CD14-positive monocyte (primary cell): ENCODE data around the gene UBR7. TPM values are rescaled to one million over a fixed set of nuclear protein-coding genes. Genes with fewer than 3 reads are reported as not detected.

Source experiments
- DNase-seq, 3 donors: peaks; one replicate each; pipeline ENCODE4 v3.0.0-alpha.2; 2011 to 2022
- H2AFZ ChIP-seq: 2 replicates; pipeline ENCODE4 v1.6.0; 2012; ENCODE audit warnings: mild to moderate bottlenecking, low read depth, low read length, inconsistent platforms; ENCODE audit not compliant: insufficient read depth, poor library complexity, severe bottlenecking
- H3K27ac ChIP-seq, 2 donors: 1 replicate in 1 of 2; 2 replicates in 1 of 2; pipeline ENCODE4 v1.5.1; 2012 to 2013; ENCODE audit warnings: low read length in 2 of 2, control low read depth in 1 of 2, inconsistent platforms in 1 of 2, low read depth in 1 of 2, mild to moderate bottlenecking in 1 of 2
- H3K27me3 ChIP-seq, 2 donors: one replicate each; pipeline versions ENCODE4 v1.6.0 to v1.6.1; 2011 to 2013; ENCODE audit warnings: low read length in 2 of 2; ENCODE audit not compliant: control insufficient read depth in 2 of 2, insufficient read depth in 2 of 2
- H3K36me3 ChIP-seq, 2 donors: replicated peaks in 1 of 2; 1 replicate in 1 of 2; 2 replicates in 1 of 2; pipeline versions ENCODE4 v1.5.1 to v1.6.1; 2012 to 2013; ENCODE audit warnings: low read length in 2 of 2, control low read depth in 1 of 2, inconsistent platforms in 1 of 2, mild to moderate bottlenecking in 1 of 2; ENCODE audit not compliant: insufficient read depth in 2 of 2, control insufficient read depth in 1 of 2
- H3K4me1 ChIP-seq, 2 donors: 1 replicate in 1 of 2; 2 replicates in 1 of 2; pipeline versions ENCODE4 v1.5.1 to v1.6.1; 2012 to 2013; ENCODE audit warnings: low read length in 2 of 2, control low read depth in 1 of 2, inconsistent platforms in 1 of 2, mild to moderate bottlenecking in 1 of 2, moderate library complexity in 1 of 2; ENCODE audit not compliant: insufficient read depth in 2 of 2, control insufficient read depth in 1 of 2
- H3K4me2 ChIP-seq: replicated peaks from 2 replicates; pipeline ENCODE3; 2012; ENCODE audit warnings: low read length, moderate library complexity, mild to moderate bottlenecking; ENCODE audit not compliant: poor library complexity, severe bottlenecking; ENCODE audit errors: extremely low read depth
- H3K4me3 ChIP-seq, 3 experiments: fragments of 200-600 bp in 1 of 3; sonication (generic) in 1 of 3; replicated peaks in 1 of 3; 1 replicate in 2 of 3; 2 replicates in 1 of 3; pipeline ENCODE4 v1.5.1; 2011 to 2013; ENCODE audit warnings: low read length in 3 of 3, mild to moderate bottlenecking in 3 of 3, control low read depth in 2 of 3, low read depth in 2 of 3, inconsistent platforms in 1 of 3, moderate library complexity in 1 of 3
- H3K79me2 ChIP-seq: 2 replicates; pipeline ENCODE4 v1.6.0; 2012; ENCODE audit warnings: mild to moderate bottlenecking, control low read depth, inconsistent platforms, low read length, moderate library complexity; ENCODE audit not compliant: insufficient read depth
- H3K9ac ChIP-seq: 2 replicates; pipeline ENCODE4 v1.6.0; 2017; ENCODE audit warnings: low read length, mild to moderate bottlenecking; ENCODE audit not compliant: insufficient read depth, poor library complexity, severe bottlenecking
- H3K9me3 ChIP-seq, 2 donors: replicated peaks in 1 of 2; 1 replicate in 1 of 2; 2 replicates in 1 of 2; pipeline versions ENCODE4 v1.5.1 to v1.6.1; 2012 to 2013; ENCODE audit warnings: low read length in 2 of 2, control low read depth in 1 of 2; ENCODE audit not compliant: control insufficient read depth in 1 of 2, insufficient read depth in 1 of 2
- H4K20me1 ChIP-seq: 2 replicates; pipeline ENCODE4 v1.6.0; 2012; ENCODE audit warnings: mild to moderate bottlenecking, low read length, control low read depth, moderate library complexity; ENCODE audit not compliant: insufficient read depth
- H3K27ac Mint-ChIP-seq, 7 donors: one replicate each; pipeline ENCODE4 v1.8.0; 2020; ENCODE audit warnings: mild to moderate bottlenecking in 7 of 7, mixed read lengths in 7 of 7, moderate library complexity in 6 of 7, inconsistent platforms in 2 of 7
- H3K27me3 Mint-ChIP-seq, 3 donors: one replicate each; pipeline ENCODE4 v1.8.0; 2021 to 2022; ENCODE audit warnings: low read depth in 3 of 3, mild to moderate bottlenecking in 3 of 3, mixed read lengths in 3 of 3, moderate library complexity in 3 of 3, inconsistent platforms in 1 of 3
- H3K36me3 Mint-ChIP-seq, 2 donors: one replicate each; pipeline ENCODE4 v1.8.0; 2020; ENCODE audit warnings: mixed read lengths in 2 of 2, inconsistent platforms in 1 of 2, mild to moderate bottlenecking in 1 of 2
- H3K4me1 Mint-ChIP-seq: one replicate; pipeline ENCODE4 v1.8.0; 2020; ENCODE audit warnings: mild to moderate bottlenecking, mixed read lengths
- H3K4me3 Mint-ChIP-seq, 2 donors: one replicate each; pipeline ENCODE4 v1.8.0; 2020; ENCODE audit warnings: mild to moderate bottlenecking in 2 of 2, mixed read lengths in 2 of 2, moderate library complexity in 1 of 2
- H3K9me3 Mint-ChIP-seq, 7 donors: one replicate each; pipeline ENCODE4 v1.8.0; 2020 to 2022; ENCODE audit warnings: mixed read lengths in 7 of 7, mild to moderate bottlenecking in 6 of 7, moderate library complexity in 6 of 7, inconsistent platforms in 2 of 7
- WGBS: methylation state at CpG from one replicate; pipeline ENCODE4 v1.1.5; 2013; ENCODE audit warnings: missing lambda C conversion rate; ENCODE audit not compliant: insufficient coverage; 5-methylcytosine and 5-hydroxymethylcytosine counted together
- intact Hi-C, 2 donors: fragments of 100-400 bp; cut with micrococcal nuclease; formaldehyde crosslinking; loops; one replicate each; pipeline versions ENCODE4 v1.15.0 to v1.15.1; 2023
- polyA plus RNA-seq, 3 donors: library from polyadenylated mRNA; depleted of rRNA in 1 of 3; unstranded in 2 of 3; stranded (reverse) in 1 of 3; fragments of 300-500 nt in 2 of 3; fragments of >200 nt in 1 of 3; fragmentation: Illumina TruSeq in 2 of 3; gene quantifications; 1 replicate in 2 of 3; 2 replicates in 1 of 3; pipeline ENCODE4 v1.2.3, GENCODE V29; 2012 to 2021
- TF ChIP-seq, protein P1 (sequence below): fragments of 200-600 bp; IDR thresholded peaks from one replicate; pipeline ENCODE4 v1.8.0; 2022; ENCODE audit warnings: antibody characterized with exemption, mild to moderate bottlenecking

Gene UBR7
- polyA plus RNA-seq, 3 donors: 8.2 to 16.7 (median 14.0) TPM

DNA sequence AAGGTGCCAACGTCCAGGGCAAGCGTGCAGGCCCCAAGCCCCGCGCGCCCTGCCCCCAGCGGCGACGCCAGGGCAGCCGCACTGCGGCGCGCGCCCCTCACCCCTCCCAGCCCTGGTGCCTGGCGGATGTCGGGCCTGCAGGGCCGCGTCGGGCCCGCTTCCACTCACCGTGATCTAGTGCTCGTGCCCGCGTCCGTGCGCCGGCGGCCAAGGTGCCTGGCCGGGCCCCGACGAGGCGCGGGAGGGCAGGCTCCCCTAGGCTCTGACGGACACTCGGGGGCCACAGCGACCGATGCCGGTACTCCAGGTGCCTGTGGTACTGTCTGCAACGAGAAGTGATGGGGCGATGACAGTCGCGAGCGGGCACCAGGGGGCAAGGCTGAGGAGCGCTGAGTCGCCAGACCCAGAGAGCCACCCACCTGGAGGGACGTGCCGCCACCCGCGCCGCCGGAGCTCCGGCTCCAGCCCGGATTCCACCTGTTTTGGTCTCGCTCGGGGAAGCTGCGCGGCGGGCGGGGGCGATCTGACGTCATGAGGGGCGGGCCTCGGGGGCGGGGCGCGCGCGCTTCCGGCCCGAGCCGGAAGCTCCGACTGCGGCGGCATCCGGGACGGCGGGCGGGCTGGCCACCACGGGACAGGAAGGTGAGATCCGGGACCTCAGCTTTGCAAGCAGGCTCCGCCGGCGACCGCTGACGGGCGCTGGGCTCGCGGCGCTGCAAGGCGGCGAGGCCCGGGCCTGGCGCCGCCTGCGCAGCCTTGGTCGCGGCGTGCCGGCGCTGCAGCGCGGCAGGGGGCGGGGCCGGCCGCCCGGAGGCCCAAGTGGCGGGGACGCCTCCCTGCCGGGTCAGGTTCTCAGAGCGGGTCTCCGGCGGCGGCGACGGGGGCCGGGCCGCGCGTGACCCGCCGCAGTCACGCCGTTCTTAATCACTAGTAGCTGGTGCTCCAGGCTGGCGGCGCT lies 22.4 kb upstream of the UBR7 start, which contains the start of the genes LYSET and MOAP1:
LYSET (plus strand) TSS at position 927 of the 958 bp plus-strand sequence. CDS start 89 bp downstream, outside the sequence.
MOAP1 (minus strand) TSS at position 507 of the 958 bp plus-strand sequence. CDS start 655 bp downstream, outside the sequence.
- Mint-ChIP-seq H3K9me3 (peaks cover 0 to 3% (median 0%) of the 10 kb centered on the region in 7 donors), H3K4me1 (peaks cover 31% of the 10 kb centered on the region), H3K36me3 (peaks cover 23 to 36% of the 10 kb centered on the region in 2 donors), H3K27ac (peak within 1 kb of the TSS; percentile 94 to 98 (median 96)), H3K4me3 (peak within 1 kb of the TSS; percentile 87 to 91), H3K27me3 (no peaks in the 10 kb centered on the region)
- Histone ChIP-seq H3K27me3 (no peaks in the 10 kb centered on the region), H3K9ac (peak within 1 kb of the TSS; percentile 94), H4K20me1 (peaks cover 15% of the 10 kb centered on the region), H3K9me3 (no peaks in the 10 kb centered on the region), H3K4me1 (peaks cover 26 to 30% of the 10 kb centered on the region in 2 donors), H3K4me2 (peak within 1 kb of the TSS; percentile 86), H2AFZ (peak within 1 kb of the TSS; percentile 82), H3K79me2 (peaks cover 28% of the 10 kb centered on the region), H3K36me3 (peaks cover 19 to 38% of the 10 kb centered on the region in 2 donors), H3K4me3 (peak within 1 kb of the TSS; percentile 82 to 97 (median 86)), H3K27ac (peak within 1 kb of the TSS; percentile 84 to 100)
- under 1% methylated on average over 124 of the region's 124 CpGs for WGBS
- DNase-seq: peak; percentile 83 to 92 (median 87)
- TF ChIP-seq, protein P1, sequence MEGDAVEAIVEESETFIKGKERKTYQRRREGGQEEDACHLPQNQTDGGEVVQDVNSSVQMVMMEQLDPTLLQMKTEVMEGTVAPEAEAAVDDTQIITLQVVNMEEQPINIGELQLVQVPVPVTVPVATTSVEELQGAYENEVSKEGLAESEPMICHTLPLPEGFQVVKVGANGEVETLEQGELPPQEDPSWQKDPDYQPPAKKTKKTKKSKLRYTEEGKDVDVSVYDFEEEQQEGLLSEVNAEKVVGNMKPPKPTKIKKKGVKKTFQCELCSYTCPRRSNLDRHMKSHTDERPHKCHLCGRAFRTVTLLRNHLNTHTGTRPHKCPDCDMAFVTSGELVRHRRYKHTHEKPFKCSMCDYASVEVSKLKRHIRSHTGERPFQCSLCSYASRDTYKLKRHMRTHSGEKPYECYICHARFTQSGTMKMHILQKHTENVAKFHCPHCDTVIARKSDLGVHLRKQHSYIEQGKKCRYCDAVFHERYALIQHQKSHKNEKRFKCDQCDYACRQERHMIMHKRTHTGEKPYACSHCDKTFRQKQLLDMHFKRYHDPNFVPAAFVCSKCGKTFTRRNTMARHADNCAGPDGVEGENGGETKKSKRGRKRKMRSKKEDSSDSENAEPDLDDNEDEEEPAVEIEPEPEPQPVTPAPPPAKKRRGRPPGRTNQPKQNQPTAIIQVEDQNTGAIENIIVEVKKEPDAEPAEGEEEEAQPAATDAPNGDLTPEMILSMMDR: peak; percentile 12
- intact Hi-C loops: loop anchor here (2.0 to 10.0 kb wide), 2 partner anchors 22 to 70 kb away; partner anchors contain the start of genes GON7 (in 1 of the 2), ITPK1 (in 1 of the 2) and UBR7 (in 1 of the 2)

DNA sequence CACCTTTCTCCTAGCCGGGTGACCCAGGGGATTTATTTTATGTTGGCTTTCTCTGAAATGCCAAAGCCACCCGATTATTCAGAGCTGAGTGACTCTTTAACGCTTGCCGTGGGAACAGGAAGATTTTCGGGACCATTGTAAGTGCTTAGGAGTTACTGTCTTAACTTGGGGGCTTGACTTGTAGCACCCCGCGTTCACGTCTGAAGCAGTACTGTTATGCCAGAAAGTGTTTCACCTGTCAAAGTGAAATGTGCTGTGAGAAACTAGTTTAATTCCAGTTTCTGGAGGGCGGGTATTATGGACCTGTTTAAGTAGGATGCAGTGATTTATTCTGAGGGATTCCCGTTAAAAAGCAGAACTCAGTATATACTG lies 21.7 kb upstream of the UBR7 start:
- peaks cover 28% of the 10 kb centered on the region for H3K79me2 ChIP-seq
- peak overlapping the region; percentile 94 for H3K9ac ChIP-seq
- no peaks in the 10 kb centered on the region for H3K9me3 ChIP-seq
- WGBS: 0% methylated on average over 8 of the region's 10 CpGs
- peak overlapping the region; percentile 84 to 100 for H3K27ac ChIP-seq
- Mint-ChIP-seq H3K4me3 (peak overlapping the region; percentile 87 to 91), H3K4me1 (peaks cover 31% of the 10 kb centered on the region), H3K9me3 (peaks cover 0 to 3% (median 0%) of the 10 kb centered on the region in 7 donors), H3K27me3 (no peaks in the 10 kb centered on the region), H3K36me3 (peaks cover 25 to 40% of the 10 kb centered on the region in 2 donors), H3K27ac (peak overlapping the region; percentile 94 to 98 (median 96))
- peaks cover 26 to 30% of the 10 kb centered on the region in 2 donors for H3K4me1 ChIP-seq
- peak in 1 of 3 donors; percentile 28 for DNase-seq
- H3K4me3 ChIP-seq: peak overlapping the region; percentile 53 to 97 (median 86)
- H2AFZ ChIP-seq: peak overlapping the region; percentile 82
- H3K27me3 ChIP-seq: no peaks in the 10 kb centered on the region
- TF ChIP-seq, protein P1: no peak
- peak overlapping the region; percentile 86 for H3K4me2 ChIP-seq
- H3K36me3 ChIP-seq: peaks cover 19 to 39% of the 10 kb centered on the region in 2 donors
- H4K20me1 ChIP-seq: peaks cover 15% of the 10 kb centered on the region
- intact Hi-C loops: loop anchor here (2.0 to 10.0 kb wide), 2 partner anchors 21 to 71 kb away; partner anchors contain the start of genes GON7 (in 1 of the 2), ITPK1 (in 1 of the 2) and UBR7 (in 1 of the 2)
